NOMO-1 treated with DMSO at 0.1 percent for 48 hours (cell line): Measurements from ENCODE around the gene POU4F3.

ENCODE experiments used
- DNase-seq: peaks from one replicate; lab custom pipeline; 2025; ENCODE audit not compliant: unreplicated experiment; lab: John Stamatoyannopoulos, UW

POU4F3 gene

DNA sequence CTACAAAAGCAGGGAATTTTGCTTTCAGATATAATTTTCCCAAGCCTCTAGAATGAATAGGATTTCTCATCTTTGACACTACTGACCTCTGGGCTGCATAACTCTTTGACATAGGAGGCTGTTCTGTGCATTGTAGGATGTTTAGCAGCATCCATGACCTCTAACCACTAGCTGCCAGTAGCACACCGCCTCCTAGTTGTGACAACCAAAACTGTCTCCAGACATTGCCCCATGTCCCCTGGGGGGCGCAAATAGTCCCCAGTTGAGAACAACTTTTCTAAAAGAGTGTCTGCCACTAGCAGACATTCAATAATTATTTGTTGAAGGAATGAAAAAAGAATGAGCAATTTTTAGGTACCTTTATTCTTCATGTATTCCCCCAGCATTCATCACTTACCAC, 51.8 kb downstream of the POU4F3 start:
- no peak for DNase-seq
